Measurements from ENCODE around the gene ANAPC15.
"Not testable (repeated sequence)": the region's sequence is repeated elsewhere in the genome, so short reads cannot be mapped to it uniquely, and the experiment has no call there.

ANAPC15 gene

GRCh38 chr11:72155751-72156150 lies 43.3 kb upstream of the ANAPC15 start:
- H4K20me1 ChIP-seq (ENCODE audit: insufficient read depth, low read length) = no peaks in the 10 kb centered on the region
- H3K9me2 ChIP-seq (replicated peaks; ENCODE audit: insufficient read depth, low read length) = no peaks in the 10 kb centered on the region
- H3K4me3 ChIP-seq (ENCODE audit: low read length) = no peak overlapping the region
- H3K4me2 ChIP-seq (ENCODE audit: low read depth, low read length) = no peak overlapping the region
- no peaks in the 10 kb centered on the region for H3K4me1 ChIP-seq (ENCODE audit: low read length)
- H3K79me2 ChIP-seq (ENCODE audit: low read length) = no peaks in the 10 kb centered on the region
- H3K9ac ChIP-seq (ENCODE audit: low read length) = no peak overlapping the region
- no peaks in the 10 kb centered on the region for H3K36me3 ChIP-seq (replicated peaks; ENCODE audit: insufficient read depth, low read length)
- no peaks in the 10 kb centered on the region for H3K9me3 ChIP-seq (replicated peaks; ENCODE audit: insufficient read depth, low read length)
- H2AFZ ChIP-seq (ENCODE audit: low read length) = no peak overlapping the region
- no peaks in the 10 kb centered on the region for H3K27me3 ChIP-seq (replicated peaks; ENCODE audit: insufficient read depth, low read length)
- no peaks in the 10 kb centered on the region for H3F3A ChIP-seq (ENCODE audit: insufficient read depth, low read length)
- no peak for DNase-seq
- TF ChIP-seq EZH2 (optimal IDR thresholded peaks at IDR 0.05; ENCODE audit: low read depth, low read length) (no peak), EZH2phosphoT487 (IDR thresholded peaks at IDR 0.05; ENCODE audit: low read length) (no peak), CTCF (IDR thresholded peaks at IDR 0.05; ENCODE audit: low read length) (no peak)
- no peak overlapping the region for H3K27ac ChIP-seq (ENCODE audit: low read length)

DNA sequence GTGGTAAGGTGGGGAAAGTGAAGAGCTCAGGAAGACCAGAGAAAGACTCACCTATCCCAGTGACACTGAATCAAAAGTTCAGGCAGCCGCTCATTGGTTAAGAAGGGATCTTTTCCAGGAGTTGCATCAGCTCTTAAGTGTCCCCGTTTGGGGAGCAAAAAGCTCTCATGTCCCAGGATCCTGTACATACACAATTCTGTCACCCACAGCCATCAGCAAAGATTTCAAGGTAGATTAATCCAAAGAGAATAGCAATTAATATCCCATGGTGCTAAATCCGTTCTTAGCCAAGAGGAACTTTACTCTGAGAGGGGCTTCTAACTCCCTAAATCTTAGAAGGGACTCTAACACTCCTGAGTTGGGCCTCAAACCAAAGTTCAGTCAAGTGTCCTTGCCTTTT lies 42.3 kb upstream of the ANAPC15 start:
- H3K27me3 ChIP-seq (replicated peaks; ENCODE audit: insufficient read depth, low read length) = no peaks in the 10 kb centered on the region
- no peaks in the 10 kb centered on the region for H4K20me1 ChIP-seq (ENCODE audit: insufficient read depth, low read length)
- no peaks in the 10 kb centered on the region for H3K9me3 ChIP-seq (replicated peaks; ENCODE audit: insufficient read depth, low read length)
- no peaks in the 10 kb centered on the region for H3K4me1 ChIP-seq (ENCODE audit: low read length)
- no peaks in the 10 kb centered on the region for H3K36me3 ChIP-seq (replicated peaks; ENCODE audit: insufficient read depth, low read length)
- no peaks in the 10 kb centered on the region for H3K9me2 ChIP-seq (replicated peaks; ENCODE audit: insufficient read depth, low read length)
- TF ChIP-seq EZH2phosphoT487 (IDR thresholded peaks at IDR 0.05; ENCODE audit: low read length) (no peak), EZH2 (optimal IDR thresholded peaks at IDR 0.05; ENCODE audit: low read depth, low read length) (no peak), CTCF (IDR thresholded peaks at IDR 0.05; ENCODE audit: low read length) (no peak)
- H3F3A ChIP-seq (ENCODE audit: insufficient read depth, low read length) = no peaks in the 10 kb centered on the region
- no peak overlapping the region for H3K4me3 ChIP-seq (ENCODE audit: low read length)
- no peak overlapping the region for H2AFZ ChIP-seq (ENCODE audit: low read length)
- H3K79me2 ChIP-seq (ENCODE audit: low read length) = no peaks in the 10 kb centered on the region
- H3K9ac ChIP-seq (ENCODE audit: low read length) = no peak overlapping the region
- H3K4me2 ChIP-seq (ENCODE audit: low read depth, low read length) = no peak overlapping the region
- no peak overlapping the region for H3K27ac ChIP-seq (ENCODE audit: low read length)
- DNase-seq = no peak

DNA sequence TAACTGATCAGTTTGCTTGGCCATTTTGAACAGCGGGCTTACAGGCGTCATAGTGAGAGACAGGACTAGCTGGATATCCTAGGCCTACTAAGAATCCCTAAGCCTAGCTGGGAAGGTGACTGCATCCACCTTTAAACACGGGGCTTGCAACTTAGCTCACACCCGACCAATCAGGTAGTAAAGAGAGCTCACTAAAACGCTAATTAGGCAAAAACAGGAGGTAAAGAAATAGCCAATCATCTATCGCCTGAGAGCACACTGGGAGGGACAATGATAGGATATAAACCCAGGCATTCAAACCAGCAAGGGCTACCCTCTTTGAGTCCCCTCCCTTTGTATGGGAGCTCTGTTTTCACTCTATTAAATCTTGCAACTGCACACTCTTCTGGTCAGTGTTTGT lies 41.4 kb upstream of the ANAPC15 start:
- not testable (repeated sequence) for H3K9ac ChIP-seq (ENCODE audit: low read length); H3K27me3 ChIP-seq (replicated peaks; ENCODE audit: insufficient read depth, low read length); H4K20me1 ChIP-seq (ENCODE audit: insufficient read depth, low read length); H3K4me3 ChIP-seq (ENCODE audit: low read length); H3K79me2 ChIP-seq (ENCODE audit: low read length); H3K9me2 ChIP-seq (replicated peaks; ENCODE audit: insufficient read depth, low read length); H2AFZ ChIP-seq (ENCODE audit: low read length); DNase-seq; H3K27ac ChIP-seq (ENCODE audit: low read length); H3F3A ChIP-seq (ENCODE audit: insufficient read depth, low read length); H3K36me3 ChIP-seq (replicated peaks; ENCODE audit: insufficient read depth, low read length); H3K4me1 ChIP-seq (ENCODE audit: low read length); H3K9me3 ChIP-seq (replicated peaks; ENCODE audit: insufficient read depth, low read length); H3K4me2 ChIP-seq (ENCODE audit: low read depth, low read length)

DNA sequence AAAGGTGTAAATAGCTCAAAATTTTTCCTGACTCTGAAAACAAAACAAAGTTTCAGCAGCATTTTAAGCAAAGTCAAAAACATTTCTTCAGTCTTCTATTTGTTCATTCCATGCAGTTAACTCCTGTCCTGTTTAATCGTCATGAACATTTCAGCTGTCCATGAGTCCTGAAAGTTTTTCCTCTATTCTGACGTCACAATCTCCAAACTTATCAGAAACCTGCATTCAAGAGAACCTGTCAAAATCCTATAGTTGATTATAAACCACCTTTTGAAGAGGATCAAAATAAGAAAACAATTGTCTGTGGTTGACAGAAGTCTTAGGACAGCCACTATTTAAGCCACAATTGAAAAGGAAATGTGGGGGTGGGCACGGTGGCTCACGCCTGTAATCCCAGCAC lies 38.4 kb upstream of the ANAPC15 start:
- Histone ChIP-seq H3F3A (ENCODE audit: insufficient read depth, low read length) (no peaks in the 10 kb centered on the region), H4K20me1 (ENCODE audit: insufficient read depth, low read length) (no peaks in the 10 kb centered on the region), H3K36me3 (replicated peaks; ENCODE audit: insufficient read depth, low read length) (no peaks in the 10 kb centered on the region), H3K9me3 (replicated peaks; ENCODE audit: insufficient read depth, low read length) (no peaks in the 10 kb centered on the region), H3K27me3 (replicated peaks; ENCODE audit: insufficient read depth, low read length) (no peaks in the 10 kb centered on the region), H3K4me2 (ENCODE audit: low read depth, low read length) (no peak overlapping the region), H3K4me3 (ENCODE audit: low read length) (no peak overlapping the region), H3K79me2 (ENCODE audit: low read length) (no peaks in the 10 kb centered on the region), H3K4me1 (ENCODE audit: low read length) (no peaks in the 10 kb centered on the region), H3K27ac (ENCODE audit: low read length) (no peak overlapping the region), H3K9ac (ENCODE audit: low read length) (no peak overlapping the region), H2AFZ (ENCODE audit: low read length) (no peak overlapping the region), H3K9me2 (replicated peaks; ENCODE audit: insufficient read depth, low read length) (no peaks in the 10 kb centered on the region)
- DNase-seq = no peak
- TF ChIP-seq EZH2phosphoT487 (IDR thresholded peaks at IDR 0.05; ENCODE audit: low read length) (no peak), CTCF (IDR thresholded peaks at IDR 0.05; ENCODE audit: low read length) (no peak), EZH2 (optimal IDR thresholded peaks at IDR 0.05; ENCODE audit: low read depth, low read length) (no peak)
